Measurements from ENCODE around the gene ACAA2.

ACAA2 gene

DNA sequence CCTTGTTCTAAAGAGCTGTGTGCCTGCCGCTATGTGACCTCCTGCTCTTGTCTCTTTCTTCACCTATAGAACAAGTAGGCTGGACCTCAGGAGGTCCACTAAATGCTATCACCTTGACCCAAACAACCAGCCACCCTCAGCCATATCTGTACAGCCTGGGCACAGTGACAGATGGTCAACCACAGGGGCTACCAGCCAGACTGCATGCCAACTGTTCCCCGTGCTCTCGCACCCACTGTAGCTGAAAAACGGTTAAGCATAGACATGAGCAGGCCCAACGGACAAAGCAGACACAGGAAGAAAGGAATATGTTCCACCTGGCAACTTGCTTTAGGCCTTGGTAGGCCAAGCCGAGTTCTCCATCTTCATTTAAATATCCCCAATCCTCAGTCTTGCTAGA, 43.2 kb upstream of the ACAA2 start:
- TF ChIP-seq POLR2AphosphoS5 (IDR thresholded peaks at IDR 0.05; ENCODE audit: low read depth) (no peak), SPI1 (IDR thresholded peaks at IDR 0.05; ENCODE audit: borderline replicate concordance, low read depth) (no peak), GABPA (IDR thresholded peaks at IDR 0.05; ENCODE audit: low read depth) (no peak), CTCF (IDR thresholded peaks at IDR 0.05; ENCODE audit: insufficient read depth, low read length) (no peak)
- TF ChIP-seq, protein P1, sequence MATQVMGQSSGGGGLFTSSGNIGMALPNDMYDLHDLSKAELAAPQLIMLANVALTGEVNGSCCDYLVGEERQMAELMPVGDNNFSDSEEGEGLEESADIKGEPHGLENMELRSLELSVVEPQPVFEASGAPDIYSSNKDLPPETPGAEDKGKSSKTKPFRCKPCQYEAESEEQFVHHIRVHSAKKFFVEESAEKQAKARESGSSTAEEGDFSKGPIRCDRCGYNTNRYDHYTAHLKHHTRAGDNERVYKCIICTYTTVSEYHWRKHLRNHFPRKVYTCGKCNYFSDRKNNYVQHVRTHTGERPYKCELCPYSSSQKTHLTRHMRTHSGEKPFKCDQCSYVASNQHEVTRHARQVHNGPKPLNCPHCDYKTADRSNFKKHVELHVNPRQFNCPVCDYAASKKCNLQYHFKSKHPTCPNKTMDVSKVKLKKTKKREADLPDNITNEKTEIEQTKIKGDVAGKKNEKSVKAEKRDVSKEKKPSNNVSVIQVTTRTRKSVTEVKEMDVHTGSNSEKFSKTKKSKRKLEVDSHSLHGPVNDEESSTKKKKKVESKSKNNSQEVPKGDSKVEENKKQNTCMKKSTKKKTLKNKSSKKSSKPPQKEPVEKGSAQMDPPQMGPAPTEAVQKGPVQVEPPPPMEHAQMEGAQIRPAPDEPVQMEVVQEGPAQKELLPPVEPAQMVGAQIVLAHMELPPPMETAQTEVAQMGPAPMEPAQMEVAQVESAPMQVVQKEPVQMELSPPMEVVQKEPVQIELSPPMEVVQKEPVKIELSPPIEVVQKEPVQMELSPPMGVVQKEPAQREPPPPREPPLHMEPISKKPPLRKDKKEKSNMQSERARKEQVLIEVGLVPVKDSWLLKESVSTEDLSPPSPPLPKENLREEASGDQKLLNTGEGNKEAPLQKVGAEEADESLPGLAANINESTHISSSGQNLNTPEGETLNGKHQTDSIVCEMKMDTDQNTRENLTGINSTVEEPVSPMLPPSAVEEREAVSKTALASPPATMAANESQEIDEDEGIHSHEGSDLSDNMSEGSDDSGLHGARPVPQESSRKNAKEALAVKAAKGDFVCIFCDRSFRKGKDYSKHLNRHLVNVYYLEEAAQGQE (IDR thresholded peaks at IDR 0.05; ENCODE audit: insufficient replicate concordance, low read depth): no peak

DNA sequence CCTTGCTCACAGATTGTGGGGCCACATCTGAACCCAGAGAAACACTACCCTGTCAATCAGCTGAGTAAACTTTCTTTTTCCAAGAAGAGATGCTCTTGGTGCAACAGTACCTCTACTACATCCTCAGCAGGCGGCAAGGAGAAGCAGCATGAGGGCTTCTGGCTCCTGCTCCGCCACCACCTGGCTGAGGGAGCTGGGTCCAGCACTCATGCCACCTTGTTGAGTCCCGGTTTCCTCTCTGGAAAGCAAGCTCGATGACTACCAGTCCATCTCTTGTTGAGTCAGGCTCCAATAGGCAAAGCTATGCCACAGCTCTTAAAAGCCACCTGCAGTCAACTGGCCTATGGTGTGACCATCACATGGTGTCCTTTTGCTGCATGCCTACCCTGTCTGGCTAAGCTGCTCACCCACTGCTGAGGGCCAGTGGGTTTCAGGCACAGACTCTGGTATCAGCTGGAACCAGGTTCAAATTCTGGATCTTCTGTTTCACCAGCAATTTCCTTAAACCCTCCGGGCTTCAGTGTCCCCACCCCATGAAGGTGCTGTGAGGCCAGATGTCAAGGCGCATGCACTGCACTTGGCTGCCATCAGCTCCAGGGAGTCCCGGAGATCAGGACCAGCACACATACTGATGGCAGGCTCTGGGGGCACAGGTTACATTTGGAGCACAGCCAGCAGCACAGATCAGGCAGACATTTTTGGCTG, 42.5 kb upstream of the ACAA2 start:
- no peak for DNase-seq (ENCODE audit: low read depth in 1 of 2, low spot score in 1 of 2)
- Histone ChIP-seq H3K27ac (replicated peaks) (no peak overlapping the region), H3K4me3 (replicated peaks; ENCODE audit: insufficient read depth, low read length) (no peak overlapping the region), H3K27me3 (ENCODE audit: insufficient read depth, poor library complexity, severe bottlenecking) (no peaks in the 10 kb centered on the region)
- TF ChIP-seq CTCF (IDR thresholded peaks at IDR 0.05; ENCODE audit: insufficient read depth, low read length): no peak
- TF ChIP-seq POLR2AphosphoS5 (IDR thresholded peaks at IDR 0.05; ENCODE audit: low read depth): no peak
- TF ChIP-seq SPI1 (IDR thresholded peaks at IDR 0.05; ENCODE audit: borderline replicate concordance, low read depth): no peak
- TF ChIP-seq, protein P1 (IDR thresholded peaks at IDR 0.05; ENCODE audit: insufficient replicate concordance, low read depth): no peak
- no peak for TF ChIP-seq GABPA (IDR thresholded peaks at IDR 0.05; ENCODE audit: low read depth)

More for the DNA sequence above, 43.2 kb upstream of the ACAA2 start:
- Histone ChIP-seq H3K27me3 (ENCODE audit: insufficient read depth, poor library complexity, severe bottlenecking) (no peaks in the 10 kb centered on the region), H3K4me3 (replicated peaks; ENCODE audit: insufficient read depth, low read length) (no peak overlapping the region), H3K27ac (replicated peaks) (no peak overlapping the region)
- DNase-seq (ENCODE audit: low read depth in 1 of 2, low spot score in 1 of 2): no peak

GRCh38 chr18:49854681-49855080, 41.3 kb upstream of the ACAA2 start:
- H3K4me3 ChIP-seq (replicated peaks; ENCODE audit: insufficient read depth, low read length): no peak overlapping the region
- TF ChIP-seq CTCF (IDR thresholded peaks at IDR 0.05; ENCODE audit: insufficient read depth, low read length): no peak
- no peak for TF ChIP-seq GABPA (IDR thresholded peaks at IDR 0.05; ENCODE audit: low read depth)
- TF ChIP-seq POLR2AphosphoS5 (IDR thresholded peaks at IDR 0.05; ENCODE audit: low read depth): no peak
- TF ChIP-seq SPI1 (IDR thresholded peaks at IDR 0.05; ENCODE audit: borderline replicate concordance, low read depth): no peak
- TF ChIP-seq, protein P1 (IDR thresholded peaks at IDR 0.05; ENCODE audit: insufficient replicate concordance, low read depth): no peak
- no peak overlapping the region for H3K27ac ChIP-seq (replicated peaks)
- no peaks in the 10 kb centered on the region for H3K27me3 ChIP-seq (ENCODE audit: insufficient read depth, poor library complexity, severe bottlenecking)
- no peak for DNase-seq (ENCODE audit: low read depth in 1 of 2, low spot score in 1 of 2)
